Coronary artery (tissue), 2 donors: ENCODE results near the gene TENM3.

ENCODE experiments used
- DNase-seq: peaks from one replicate; pipeline ENCODE4 v3.0.0-alpha.2; 2017; ENCODE audit warnings: low spot score
- H3K27ac ChIP-seq, 2 donors: fragments of 200-600 bp; sonication (generic); one replicate each; pipeline ENCODE4 v1.5.1; 2016 to 2019
- H3K4me3 ChIP-seq: fragments of 200-600 bp; sonication (generic); 2 replicates; pipeline ENCODE4 v1.5.1; 2016; ENCODE audit warnings: mild to moderate bottlenecking, moderate library complexity
- CTCF ChIP-seq: fragments of 200-600 bp; sonication (generic); IDR thresholded peaks from one replicate; pipeline ENCODE4 v1.5.1; 2019; ENCODE audit warnings: antibody characterized with exemption

TENM3 gene

GRCh38 chr4:182776376-182777105, 533.3 kb downstream of the TENM3 start:
- TF ChIP-seq CTCF, result no peak
- Histone ChIP-seq H3K27ac (no peak overlapping the region), H3K4me3 (no peak overlapping the region)
- DNase-seq, result no peak

- no peak for DNase-seq
- no peak overlapping the region for H3K4me3 ChIP-seq
- no peak overlapping the region for H3K27ac ChIP-seq
- no peak for TF ChIP-seq CTCF
Observed at GRCh38 chr4:182778222-182778982, 535.2 kb downstream of the TENM3 start.

GRCh38 chr4:182786991-182787390, 543.8 kb downstream of the TENM3 start:
- H3K27ac ChIP-seq, result no peak overlapping the region
- H3K4me3 ChIP-seq, result no peak overlapping the region
- DNase-seq, result no peak
- TF ChIP-seq CTCF, result no peak

GRCh38 chr4:182788201-182788600, 545.0 kb downstream of the TENM3 start:
- no peak for DNase-seq
- Histone ChIP-seq H3K4me3 (no peak overlapping the region), H3K27ac (no peak overlapping the region)
- TF ChIP-seq CTCF, result no peak

- no peak overlapping the region for H3K4me3 ChIP-seq
- TF ChIP-seq CTCF, result no peak
- DNase-seq, result no peak
Observed at GRCh38 chr4:182789529-182789928, 546.3 kb downstream of the TENM3 start.

GRCh38 chr4:182795446-182796238, 552.4 kb downstream of the TENM3 start:
- DNase-seq, result no peak
- Histone ChIP-seq H3K27ac (no peak overlapping the region), H3K4me3 (no peak overlapping the region)
- no peak for TF ChIP-seq CTCF

More at GRCh38 chr4:182789529-182789928, 546.3 kb downstream of the TENM3 start:
- H3K27ac ChIP-seq, result no peak overlapping the region
